ENCODE results near the gene CRYBA4. TPM values are rescaled to one million over a fixed set of nuclear protein-coding genes. Genes with fewer than 3 reads are reported as not detected.
A peak's percentile ranks its signal among the peaks of the same experiment; 100 is the strongest.

The CRYBA4 gene
- total and polyA plus RNA-seq, 10 of the 15 experiments (the other 5 are each of a cell fraction or from before 2014, with no cell fraction given) = 0.12 to 0.17 TPM; not detected in 8

- H3K79me2 ChIP-seq (ENCODE audit: control insufficient read depth, insufficient read depth, low read length) = peaks cover 29% of the 10 kb centered on the region
- ChIA-PET POLR2A (interaction anchor here (0.7 to 8.0 kb wide), 4 partner anchors 10 to 104 kb away, joined by 3 to 62 read pairs (median 4); no protein-coding TSS in a partner anchor), RAD21 (ENCODE audit: unreplicated experiment) (interaction anchor here (1.0 to 1.4 kb wide), 2 partner anchors 20 to 77 kb away, joined by 3 to 4 read pairs; no protein-coding TSS in a partner anchor), SMC1A (ENCODE audit: uncharacterized antibody, unreplicated experiment) (interaction anchor here (1.2 kb wide), 1 partner anchor 20 kb away, joined by 5 read pairs; no protein-coding TSS in a partner anchor), CTCF (interaction anchor here (4.2 kb wide), 1 partner anchor 88 kb away, joined by 12 read pairs; no protein-coding TSS in a partner anchor)
- intact Hi-C loops (cut with micrococcal nuclease; ENCODE audit: unreplicated experiment) = loop anchor here (2.0 to 5.0 kb wide), 2 partner anchors 21 to 88 kb away; no protein-coding TSS in a partner anchor
- H2AFZ ChIP-seq (ENCODE audit: control insufficient read depth, low read depth, low read length) = peak within 1 kb of the TSS; percentile 70
- DNase-seq (ENCODE audit: low read depth, low spot score) (no peak), FAIRE-seq (no peak), ATAC-seq (peak; percentile 81)
- peak within 1 kb of the TSS; percentile 82 for H3K27ac ChIP-seq (ENCODE audit: control insufficient read depth, insufficient read depth)
- in situ Hi-C loops (cut with MboI) = no loop called here
- H3K4me2 ChIP-seq (ENCODE audit: control insufficient read depth, insufficient read depth) = peak within 1 kb of the TSS; percentile 91
- H3K36me3 ChIP-seq (ENCODE audit: control insufficient read depth in 2 of 2, insufficient read depth in 2 of 2, low read length in 1 of 2) = no peaks in the 10 kb centered on the region; a peak in 1 of 4 replicates
- H4K20me1 ChIP-seq (ENCODE audit: control insufficient read depth, insufficient read depth) = no peaks in the 10 kb centered on the region
- no peaks in the 10 kb centered on the region for H3K9me3 ChIP-seq (replicated peaks; ENCODE audit: control insufficient read depth, insufficient read depth, low read length)
- peaks cover 41% of the 10 kb centered on the region for H3K4me1 ChIP-seq (ENCODE audit: control insufficient read depth, insufficient read depth, low read length)
- 3% methylated on average over 33 of the region's 72 CpGs for WGBS (ENCODE audit: insufficient coverage, insufficient replicate concordance, low lambda C conversion rate, missing lambda C conversion rate)
- peak within 1 kb of the TSS; percentile 89 for H3K4me3 ChIP-seq
- H3K9ac ChIP-seq (ENCODE audit: control insufficient read depth, insufficient read depth, low read length) = peak within 1 kb of the TSS; percentile 82
- no peaks in the 10 kb centered on the region for H3K27me3 ChIP-seq (replicated peaks in 1 of 2; ENCODE audit: control insufficient read depth in 2 of 2, insufficient read depth in 2 of 2, low read length in 1 of 2)
- TSS peak; percentile 96 for BruUV-seq (replicated peaks)
- no peak for TF ChIP-seq ZBED1 (IDR thresholded peaks at IDR 0.05; ENCODE audit: borderline replicate concordance)
- TF ChIP-seq ZBTB4 (CRISPR knock-in tag; IDR thresholded peaks at IDR 0.05) = no peak
- no peak for TF ChIP-seq ELK1 (IDR thresholded peaks at IDR 0.05; ENCODE audit: low read depth, low read length)
- TF ChIP-seq NRF1 (conservative IDR thresholded peaks at IDR 0.05; ENCODE audit: low read depth, low read length) = no peak
- no peak for TF ChIP-seq BRCA1 (IDR thresholded peaks at IDR 0.05; ENCODE audit: low read depth, low read length)
- no peak for TF ChIP-seq CHD1 (IDR thresholded peaks at IDR 0.05; ENCODE audit: low read depth, low read length)
- no peak for TF ChIP-seq NFXL1 (IDR thresholded peaks at IDR 0.05; ENCODE audit: borderline replicate concordance)
- TF ChIP-seq SUPT20H (IDR thresholded peaks at IDR 0.05; ENCODE audit: borderline replicate concordance, control insufficient read depth, low read depth, low read length) = no peak
- TF ChIP-seq FOXK2 (IDR thresholded peaks at IDR 0.05) = no peak
- no peak for TF ChIP-seq ZZZ3 (IDR thresholded peaks at IDR 0.05; ENCODE audit: control insufficient read depth, insufficient read length, low read depth)
- TF ChIP-seq E2F4 (IDR thresholded peaks at IDR 0.05; ENCODE audit: low read depth, low read length) = no peak
- no peak for TF ChIP-seq CBX5 (IDR thresholded peaks at IDR 0.05; ENCODE audit: low read depth)
- TF ChIP-seq MEF2A (IDR thresholded peaks at IDR 0.05; ENCODE audit: insufficient read depth, low read depth, low read length) = no peak
- no peak for TF ChIP-seq ZSCAN29 (IDR thresholded peaks at IDR 0.05)
- TF ChIP-seq NKRF (conservative IDR thresholded peaks at IDR 0.05) = peak; percentile 29; the same call in 1 of the 2 replicates
These were observed 31.7 kb upstream of the CRYBA4 start, which contains the start of gene TPST2 for GRCh38 chr22:26589845-26590736. Gene TPST2 (minus strand): TSS chr22:26590132. CDS start chr22:26541630, 48,502 bp downstream.
